22Rv1 (cell line): ENCODE results near the gene CAMK2B.

Experiments used
- H3K27ac ChIP-seq: fragments of 450-650 bp; 2 replicates; pipeline ENCODE4 v1.5.1; 2017
- CTCF ChIP-seq: fragments of 450-650 bp; IDR thresholded peaks from 2 replicates; pipeline ENCODE4 v1.5.1; 2017; ENCODE audit warnings: mild to moderate bottlenecking
- ZFX ChIP-seq: fragments of 450-650 bp; IDR thresholded peaks from 2 replicates; pipeline ENCODE4 v1.6.1; 2017; ENCODE audit warnings: antibody characterized with exemption, borderline replicate concordance

CAMK2B gene

DNA sequence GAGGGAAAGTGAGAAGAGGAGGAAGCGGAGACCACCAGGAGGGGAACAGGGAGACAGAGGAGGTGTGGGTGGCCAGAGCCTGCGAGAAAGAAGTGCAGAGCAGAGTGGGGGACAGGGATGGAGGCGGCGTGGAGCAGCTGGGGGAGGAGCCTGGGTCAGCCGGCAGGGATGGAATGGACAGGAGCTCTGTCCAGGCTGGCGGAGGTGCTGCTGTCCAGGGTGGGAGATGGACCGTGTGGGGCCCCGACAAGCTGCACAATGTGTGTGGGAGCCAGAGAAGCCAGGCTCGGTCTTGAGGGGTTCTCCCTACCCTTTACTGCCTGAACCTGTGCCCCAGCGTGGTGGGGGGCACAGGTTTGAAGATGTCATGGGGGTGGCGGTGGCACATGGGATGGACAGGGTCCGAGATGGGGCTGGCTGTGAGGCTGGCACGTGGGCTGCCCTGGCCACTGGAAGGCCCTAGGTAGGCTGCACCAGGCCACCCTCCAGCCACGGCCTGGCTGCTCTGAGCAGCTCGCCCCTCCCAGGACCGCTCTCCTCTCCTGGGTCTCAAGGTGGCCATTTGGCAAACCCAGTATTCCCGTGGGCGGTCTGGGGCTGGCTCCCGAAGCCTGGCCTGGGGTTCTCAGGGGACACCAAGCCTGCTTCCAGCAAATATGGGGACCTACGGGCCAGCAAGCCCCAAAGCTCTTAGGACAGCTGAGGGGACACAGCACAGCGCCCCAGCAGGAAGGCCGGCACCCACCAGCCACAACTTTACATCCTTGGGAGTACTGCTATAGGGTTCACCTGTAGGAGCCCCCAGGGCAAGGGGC is 92.3 kb downstream of the CAMK2B start:
- no peak for TF ChIP-seq CTCF
- no peak for TF ChIP-seq ZFX
- H3K27ac ChIP-seq, result no peak overlapping the region

GRCh38 chr7:44232396-44232795 is 93.0 kb downstream of the CAMK2B start:
- H3K27ac ChIP-seq, result no peak overlapping the region
- no peak for TF ChIP-seq ZFX
- TF ChIP-seq CTCF, result no peak

GRCh38 chr7:44231088-44231487 is 94.3 kb downstream of the CAMK2B start:
- H3K27ac ChIP-seq, result no peak overlapping the region
- no peak for TF ChIP-seq CTCF
- no peak for TF ChIP-seq ZFX

- TF ChIP-seq ZFX, result no peak
- TF ChIP-seq CTCF, result no peak
- no peak overlapping the region for H3K27ac ChIP-seq
Measured at GRCh38 chr7:44230286-44230685, 95.1 kb downstream of the CAMK2B start.

- H3K27ac ChIP-seq, result no peak overlapping the region
- TF ChIP-seq CTCF (no peak), ZFX (no peak)
Measured at GRCh38 chr7:44229546-44230105, 95.8 kb downstream of the CAMK2B start.

DNA sequence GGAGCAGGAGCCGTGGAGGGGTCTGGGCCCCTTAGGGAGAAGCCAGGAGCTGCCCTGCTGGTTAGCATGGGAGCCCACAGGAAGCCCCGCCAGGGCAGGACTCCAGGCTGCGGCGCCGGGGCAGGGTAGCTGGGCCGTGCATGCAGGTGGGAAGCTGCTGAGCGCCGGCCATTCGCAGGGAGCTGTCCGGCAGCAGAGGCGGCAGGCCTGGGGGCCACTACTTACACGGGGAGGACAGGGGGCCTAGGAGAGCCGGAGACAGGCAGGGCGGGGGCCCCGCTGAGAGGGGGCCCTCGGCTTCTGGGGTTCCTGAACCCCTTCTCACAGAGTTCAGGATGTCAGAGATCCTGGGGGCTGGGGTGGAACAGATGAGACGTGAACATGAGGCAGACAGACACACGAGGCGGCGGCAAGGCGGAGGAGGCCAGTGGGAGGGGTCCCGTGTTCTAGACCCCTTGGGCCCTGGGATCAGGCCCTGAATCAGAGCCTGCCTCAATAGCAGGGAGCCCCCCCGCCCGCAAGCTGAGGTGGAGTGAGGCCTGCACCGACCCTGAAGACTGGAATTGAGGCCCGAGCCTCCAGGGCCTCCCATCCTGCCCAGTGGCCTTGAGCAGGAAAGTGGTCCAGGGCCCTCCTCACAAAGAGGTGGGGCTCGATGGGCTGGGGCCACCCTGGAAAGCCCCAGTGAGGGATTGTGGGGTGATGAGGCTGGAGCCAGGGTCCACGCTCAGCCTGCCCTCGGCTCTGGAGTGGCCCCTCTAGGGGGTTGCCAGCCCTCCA is 96.6 kb downstream of the CAMK2B start:
- no peak overlapping the region for H3K27ac ChIP-seq
- TF ChIP-seq CTCF (no peak), ZFX (no peak)

- no peak for TF ChIP-seq ZFX
- no peak for TF ChIP-seq CTCF
Measured at GRCh38 chr7:44227911-44228310, 97.5 kb downstream of the CAMK2B start.

More at GRCh38 chr7:44227911-44228310, 97.5 kb downstream of the CAMK2B start:
- no peak overlapping the region for H3K27ac ChIP-seq
